Breast epithelium (tissue), 3 donors: Measurements from ENCODE around the gene ARNT2.

Source experiments
- POLR2A ChIP-seq: fragments of 450-650 bp; IDR thresholded peaks from one replicate; pipeline ENCODE4 v1.6.1; 2016; ENCODE audit warnings: antibody characterized with exemption, mild to moderate bottlenecking, moderate library complexity
- POLR2AphosphoS5 ChIP-seq, 3 donors: sonication (generic); formaldehyde crosslinking; IDR thresholded peaks; one replicate each; pipeline ENCODE4 v1.6.1; 2017; ENCODE audit warnings: antibody characterized with exemption in 3 of 3

GRCh38 chr15:80479191-80479590 is 75.0 kb downstream of the ARNT2 start:
- TF ChIP-seq POLR2AphosphoS5 (IDR thresholded peaks at IDR 0.05), result no peak
- TF ChIP-seq POLR2A, result no peak
